Activated T-cell treated with anti-CD3 and anti-CD28 coated beads, Interleukin-2, amount 50 U/mL, for 4 hours (primary cell): ENCODE measurements around the gene ERICH2. TPM values are rescaled to one million over a fixed set of nuclear protein-coding genes. Genes with fewer than 3 reads are reported as not detected.
A peak's percentile ranks its signal among the peaks of the same experiment; 100 is the strongest.

Experiments used
- ATAC-seq, 2 donors: fragments of 200-7000 bp; cut with Tn5 transposase; one replicate each; pipeline ENCODE4 v1.10.0; 2021
- DNase-seq: peaks from one replicate; pipeline ENCODE4 v3.0.0-alpha.2; 2020
- H3K27me3 Mint-ChIP-seq: one replicate; pipeline ENCODE4 v1.8.0; 2021; ENCODE audit warnings: low read depth, mixed read lengths
- H3K36me3 Mint-ChIP-seq: one replicate; pipeline ENCODE4 v1.8.0; 2022; ENCODE audit warnings: mixed read lengths; ENCODE audit not compliant: insufficient read depth
- H3K4me1 Mint-ChIP-seq: one replicate; pipeline ENCODE4 v1.8.0; 2021; ENCODE audit warnings: low read depth, mixed read lengths
- H3K4me3 Mint-ChIP-seq: one replicate; pipeline ENCODE4 v1.8.0; 2021; ENCODE audit warnings: mild to moderate bottlenecking, moderate library complexity, mixed read lengths
- H3K9me3 Mint-ChIP-seq: one replicate; pipeline ENCODE4 v1.8.0; 2021; ENCODE audit warnings: mixed read lengths
- total RNA-seq, 3 donors: library from RNA; stranded (reverse); gene quantifications; one replicate each; pipeline ENCODE4 v1.2.1, GENCODE V29; 2021

ERICH2 gene
- total RNA-seq, 3 donors from 2014 or later = not detected

DNA sequence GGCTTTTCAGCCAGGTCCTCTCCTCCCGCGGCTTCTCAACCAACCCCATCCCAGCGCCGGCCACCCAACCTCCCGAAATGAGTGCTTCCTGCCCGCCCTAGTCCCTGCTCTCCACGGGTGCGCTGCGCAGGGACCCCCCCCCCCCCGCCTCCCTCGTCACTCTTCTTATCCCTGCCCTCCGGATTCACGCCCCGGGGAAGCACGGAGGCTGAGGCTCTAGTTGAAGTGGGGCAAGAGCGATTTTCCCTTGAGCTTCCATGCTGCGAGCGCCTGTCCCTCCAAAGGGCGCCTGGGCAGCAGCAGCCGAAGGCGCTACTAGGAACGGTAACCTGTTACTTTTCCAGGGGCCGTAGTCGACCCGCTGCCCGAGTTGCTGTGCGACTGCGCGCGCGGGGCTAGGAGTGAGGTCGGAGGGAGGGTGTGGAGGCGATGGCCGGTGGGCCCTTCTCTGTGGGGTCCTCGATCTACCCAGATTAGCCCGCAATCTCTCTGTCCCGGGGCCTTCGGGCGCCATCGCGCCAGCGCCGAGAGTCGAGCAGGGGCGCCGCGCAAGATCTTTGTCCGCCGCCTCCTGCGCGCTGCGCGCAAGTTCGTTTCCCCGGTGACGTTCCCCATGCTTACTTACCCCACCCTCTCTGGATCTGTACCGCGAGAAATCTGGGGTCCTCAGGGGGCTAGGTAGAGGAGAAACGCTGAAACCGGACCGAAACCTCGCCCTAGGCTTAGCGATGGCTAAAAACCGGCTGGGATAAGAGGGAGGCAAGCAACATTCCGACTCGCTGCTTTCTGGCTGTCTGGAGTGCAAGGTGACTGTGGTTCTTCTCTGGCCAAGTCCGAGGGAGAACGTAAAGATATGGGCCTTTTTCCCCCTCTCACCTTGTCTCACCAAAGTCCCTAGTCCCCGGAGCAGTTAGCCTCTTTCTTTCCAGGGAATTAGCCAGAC is 47.2 kb downstream of the ERICH2 start:
- Mint-ChIP-seq H3K4me3 (peak overlapping the region; percentile 72), H3K36me3 (peaks cover 1% of the 10 kb centered on the region)

DNA sequence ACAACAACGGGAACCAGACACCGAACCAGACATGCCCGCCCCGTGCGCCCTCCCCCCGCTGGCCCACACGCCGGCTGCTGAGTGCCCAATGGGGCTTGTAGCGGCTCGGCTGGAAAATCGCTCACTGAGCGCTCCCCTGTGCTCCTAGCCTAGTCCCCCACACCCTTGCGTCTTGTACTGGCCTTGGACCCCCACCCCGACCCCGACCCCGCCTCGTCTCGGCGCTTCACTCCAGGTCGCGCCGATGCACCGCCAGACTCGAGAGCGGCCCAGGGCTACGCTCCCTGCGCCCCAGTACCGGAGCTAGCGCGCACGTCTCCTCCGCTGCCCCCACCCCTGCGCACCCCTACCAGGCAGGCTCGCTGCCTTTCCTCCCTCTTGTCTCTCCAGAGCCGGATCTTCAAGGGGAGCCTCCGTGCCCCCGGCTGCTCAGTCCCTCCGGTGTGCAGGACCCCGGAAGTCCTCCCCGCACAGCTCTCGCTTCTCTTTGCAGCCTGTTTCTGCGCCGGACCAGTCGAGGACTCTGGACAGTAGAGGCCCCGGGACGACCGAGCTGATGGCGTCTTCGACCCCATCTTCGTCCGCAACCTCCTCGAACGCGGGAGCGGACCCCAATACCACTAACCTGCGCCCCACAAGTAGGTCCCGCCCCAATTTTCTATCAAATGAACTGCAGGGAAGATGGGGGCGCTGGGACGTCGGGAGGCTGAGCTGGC is 48.0 kb downstream of the ERICH2 start:
- Mint-ChIP-seq H3K9me3 (no peaks in the 10 kb centered on the region), H3K27me3 (peaks cover 90% of the 10 kb centered on the region), H3K36me3 (peaks cover 1% of the 10 kb centered on the region), H3K4me1 (peaks cover 62% of the 10 kb centered on the region), H3K4me3 (peak overlapping the region; percentile 72)
- peak in 1 of 2 donors; percentile 6 for ATAC-seq
- DNase-seq = no peak

More for the DNA sequence above, 47.2 kb downstream of the ERICH2 start:
- H3K9me3 Mint-ChIP-seq = no peaks in the 10 kb centered on the region
- H3K27me3 Mint-ChIP-seq = peaks cover 91% of the 10 kb centered on the region
- H3K4me1 Mint-ChIP-seq = peaks cover 58% of the 10 kb centered on the region
- peak in 1 of 2 donors; percentile 14 for ATAC-seq
- DNase-seq = no peak

DNA sequence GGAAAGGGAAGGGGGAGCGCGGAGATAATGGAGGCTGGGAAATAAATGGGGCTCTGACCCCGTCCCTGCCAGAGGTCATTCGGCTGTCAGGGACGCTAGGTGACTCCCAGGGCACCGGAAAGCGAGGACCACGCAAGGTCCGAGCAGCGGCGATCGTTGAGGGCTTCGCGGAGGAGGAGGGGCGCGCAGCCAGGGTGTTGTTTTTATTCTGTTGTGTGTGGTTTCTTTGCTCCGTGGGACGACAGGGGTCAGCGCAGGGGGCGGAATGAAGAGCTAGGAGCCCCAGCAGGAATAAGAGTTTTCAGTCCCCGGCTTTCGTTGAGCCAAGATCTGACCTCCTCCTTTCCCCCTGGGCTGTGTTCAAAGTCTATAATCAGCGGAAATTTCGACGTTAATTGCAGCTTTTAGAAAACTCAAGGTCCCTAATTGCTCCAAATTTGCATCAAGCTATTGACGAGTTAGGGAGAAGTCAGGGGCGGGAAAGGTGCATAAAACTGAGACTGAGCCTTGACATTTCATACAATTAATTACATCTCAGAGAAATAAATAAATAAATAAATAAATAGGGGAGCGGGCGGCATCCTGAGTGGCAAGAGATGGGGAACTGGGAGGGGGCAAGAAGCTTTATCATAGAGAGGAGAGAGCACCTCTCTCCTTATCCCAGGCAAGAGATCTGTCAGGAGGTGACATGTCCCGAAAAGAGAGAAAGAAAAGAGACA is 48.7 kb downstream of the ERICH2 start:
- Mint-ChIP-seq H3K9me3 (no peaks in the 10 kb centered on the region), H3K4me3 (peak overlapping the region; percentile 65), H3K4me1 (peaks cover 58% of the 10 kb centered on the region), H3K36me3 (peaks cover 1% of the 10 kb centered on the region), H3K27me3 (peaks cover 86% of the 10 kb centered on the region)
- DNase-seq = no peak
- no peak for ATAC-seq

DNA sequence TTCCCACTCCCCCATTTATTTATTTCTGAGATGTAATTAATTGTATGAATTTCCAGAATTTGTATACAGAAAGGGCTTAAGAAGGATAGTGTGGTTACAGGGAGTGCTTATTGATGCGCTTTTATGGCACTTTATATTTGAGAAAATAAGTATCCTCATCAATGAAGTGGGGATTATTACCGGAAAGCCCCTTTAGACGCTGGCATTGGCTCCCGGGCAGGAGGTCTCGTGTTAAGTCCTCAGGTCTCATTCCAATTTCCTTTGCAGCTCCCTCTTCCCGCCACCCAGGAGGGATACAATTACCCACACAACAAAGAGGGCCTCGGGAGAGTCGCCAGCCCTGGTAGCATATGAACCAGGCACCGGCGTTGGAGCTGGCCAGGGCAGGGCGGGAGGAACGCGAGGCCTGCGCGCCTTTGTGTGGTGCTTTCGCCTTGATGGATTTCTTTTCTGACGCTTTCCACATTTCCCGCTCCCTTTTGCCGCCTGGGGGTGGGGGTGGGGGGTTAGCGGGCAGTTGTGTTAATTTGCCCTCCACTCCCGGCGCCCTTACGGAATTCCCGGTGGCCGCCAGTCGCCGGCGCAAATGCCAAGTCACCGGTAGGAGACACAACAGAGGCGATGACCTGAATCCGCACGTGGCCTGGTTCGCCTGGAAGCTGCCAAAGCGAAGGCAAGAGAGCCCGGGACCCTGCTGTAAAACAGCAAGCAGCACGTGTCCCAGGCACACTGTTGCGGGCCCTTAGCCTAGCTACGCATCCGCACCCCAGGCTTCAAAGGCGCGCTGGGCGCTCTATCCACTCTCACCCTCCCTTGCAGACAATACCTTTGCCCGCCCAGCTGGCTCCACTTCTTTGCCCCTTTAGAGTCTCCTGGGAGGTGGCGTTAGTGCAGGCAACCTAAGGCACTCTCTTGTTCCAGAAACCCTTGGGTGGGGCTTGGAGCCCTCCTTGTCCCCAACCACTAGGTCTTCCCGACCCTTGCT is 49.8 kb downstream of the ERICH2 start:
- peaks cover 55% of the 10 kb centered on the region for H3K4me1 Mint-ChIP-seq
- DNase-seq = no peak
- peak overlapping the region; percentile 76 for H3K4me3 Mint-ChIP-seq
- no peaks in the 10 kb centered on the region for H3K9me3 Mint-ChIP-seq
- peaks cover 1% of the 10 kb centered on the region for H3K36me3 Mint-ChIP-seq
- peaks cover 85% of the 10 kb centered on the region for H3K27me3 Mint-ChIP-seq
- no peak for ATAC-seq

DNA sequence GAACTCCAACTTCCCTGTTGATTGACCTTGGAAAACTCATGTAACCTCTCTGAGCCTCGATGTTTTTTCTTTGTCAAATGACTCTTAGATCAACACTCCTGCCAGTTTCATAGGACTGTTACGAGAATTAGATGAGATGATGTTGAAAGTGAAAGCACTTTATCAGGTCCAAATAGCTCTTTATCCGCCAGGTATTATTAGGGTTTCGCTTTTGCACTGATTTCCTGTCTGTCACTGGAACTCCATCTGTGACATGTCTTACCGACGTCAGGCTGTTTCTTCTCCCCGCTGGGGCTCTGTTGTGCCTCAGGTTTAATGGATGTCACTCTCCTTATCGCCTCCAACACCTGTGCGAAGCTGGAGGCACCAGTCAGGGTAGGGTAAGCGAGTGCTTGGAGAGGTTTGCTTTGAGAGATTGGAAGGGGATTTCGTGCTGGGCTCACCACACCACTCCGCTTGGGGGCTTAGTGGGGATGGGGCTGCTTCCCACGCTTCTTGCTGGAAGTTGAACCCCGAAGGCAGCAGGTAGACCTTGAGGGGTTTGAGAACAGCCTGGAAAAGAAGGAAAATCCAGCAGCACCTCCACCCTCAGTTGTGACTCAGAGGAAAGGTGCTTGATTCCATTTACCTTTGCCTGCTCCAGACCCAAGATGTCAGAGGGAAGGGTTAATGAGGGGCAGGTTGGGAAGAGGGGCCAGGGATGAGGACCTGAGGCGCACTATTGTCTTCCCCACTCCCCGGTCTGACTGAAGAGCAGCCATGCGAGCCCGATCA is 50.8 kb downstream of the ERICH2 start:
- H3K36me3 Mint-ChIP-seq = peaks cover 1% of the 10 kb centered on the region
- H3K27me3 Mint-ChIP-seq = peaks cover 83% of the 10 kb centered on the region
- no peak for DNase-seq
- no peaks in the 10 kb centered on the region for H3K9me3 Mint-ChIP-seq
- H3K4me1 Mint-ChIP-seq = peaks cover 50% of the 10 kb centered on the region
- H3K4me3 Mint-ChIP-seq = peak overlapping the region; percentile 76
- no peak for ATAC-seq

DNA sequence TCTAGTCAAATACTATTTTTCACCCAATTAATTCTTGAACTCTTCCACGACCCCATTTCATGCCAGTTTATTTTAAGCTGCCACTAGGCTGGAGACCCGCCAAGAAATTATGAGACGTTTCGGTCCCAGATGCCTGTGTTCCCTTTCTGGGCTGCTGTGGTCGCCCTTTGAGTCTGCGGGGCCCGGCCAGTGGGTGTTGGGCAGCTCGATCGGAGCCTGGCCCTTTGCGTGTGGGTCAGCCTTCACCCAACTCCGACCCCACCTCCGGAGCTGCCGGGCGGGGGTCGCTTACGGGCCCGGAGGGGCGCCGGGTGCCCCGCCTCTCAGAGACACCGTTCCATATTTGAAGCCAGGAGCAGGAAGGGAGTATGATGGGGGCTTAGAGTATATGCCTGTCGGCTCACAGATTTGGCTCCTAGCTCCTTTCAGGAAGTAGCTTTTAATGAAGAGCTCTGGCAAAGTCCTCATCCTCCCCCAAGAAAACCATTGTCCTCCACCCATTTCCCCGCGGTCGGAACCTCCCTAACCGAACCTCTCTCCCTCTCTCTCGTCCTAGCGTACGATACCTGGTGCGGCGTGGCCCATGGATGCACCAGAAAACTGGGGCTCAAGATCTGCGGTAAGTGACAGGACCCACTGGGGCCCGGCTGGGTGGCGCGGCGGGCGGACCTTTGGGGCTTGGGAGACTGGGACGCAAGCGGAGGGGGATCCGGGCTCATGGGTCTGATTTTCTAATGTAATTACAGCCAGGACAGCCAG is 51.5 kb downstream of the ERICH2 start:
- ATAC-seq = peak in 1 of 2 donors; percentile 1
- H3K4me1 Mint-ChIP-seq = peaks cover 47% of the 10 kb centered on the region
- H3K9me3 Mint-ChIP-seq = no peaks in the 10 kb centered on the region

DNA sequence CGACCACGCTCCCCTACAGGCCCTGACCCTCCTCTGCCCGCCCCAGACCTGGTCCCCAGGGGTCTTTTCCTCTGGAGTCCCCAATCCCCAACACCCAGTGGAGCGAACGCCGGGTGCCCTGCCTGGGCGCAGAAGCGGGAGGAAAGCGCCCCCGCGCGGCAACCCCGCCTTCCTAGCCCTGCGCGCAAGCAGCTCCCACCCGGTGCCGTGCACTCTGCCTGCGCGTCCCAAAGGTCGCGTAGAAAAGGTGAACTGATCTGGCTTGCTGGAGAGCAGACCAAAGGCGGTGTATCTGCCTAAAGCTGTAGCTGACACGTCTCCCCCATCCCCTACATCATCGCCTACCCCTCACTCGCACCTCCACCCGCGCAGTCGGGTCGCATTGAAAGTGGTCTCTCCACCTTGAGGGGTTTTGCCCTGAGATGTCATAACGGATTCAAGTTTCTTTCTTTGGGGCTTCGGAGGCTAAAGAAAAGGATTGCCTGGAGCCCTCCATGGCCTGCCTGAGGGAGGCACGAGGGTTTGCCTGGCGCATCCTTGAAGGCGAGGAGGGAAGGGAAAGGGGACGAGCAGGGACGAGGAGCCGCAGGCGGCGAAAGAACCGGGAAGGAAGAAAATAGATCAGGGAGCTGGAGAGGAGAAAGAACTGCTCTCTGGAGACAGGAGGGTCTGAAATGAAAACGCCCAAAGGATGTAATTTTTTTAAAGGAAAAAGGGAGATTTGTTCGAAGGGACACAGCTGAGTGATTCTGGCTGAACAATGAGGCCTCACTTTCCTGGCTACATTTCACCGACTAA is 52.3 kb downstream of the ERICH2 start:
- Mint-ChIP-seq H3K27me3 (peaks cover 85% of the 10 kb centered on the region), H3K9me3 (no peaks in the 10 kb centered on the region), H3K36me3 (peaks cover 1% of the 10 kb centered on the region), H3K4me1 (peaks cover 41% of the 10 kb centered on the region), H3K4me3 (peak overlapping the region; percentile 53)
- ATAC-seq (peak; percentile 38 to 51), DNase-seq (peak; percentile 29)

More for the DNA sequence above, 51.5 kb downstream of the ERICH2 start:
- Mint-ChIP-seq H3K27me3 (peaks cover 85% of the 10 kb centered on the region), H3K4me3 (peak overlapping the region; percentile 76), H3K36me3 (peaks cover 1% of the 10 kb centered on the region)
- no peak for DNase-seq

DNA sequence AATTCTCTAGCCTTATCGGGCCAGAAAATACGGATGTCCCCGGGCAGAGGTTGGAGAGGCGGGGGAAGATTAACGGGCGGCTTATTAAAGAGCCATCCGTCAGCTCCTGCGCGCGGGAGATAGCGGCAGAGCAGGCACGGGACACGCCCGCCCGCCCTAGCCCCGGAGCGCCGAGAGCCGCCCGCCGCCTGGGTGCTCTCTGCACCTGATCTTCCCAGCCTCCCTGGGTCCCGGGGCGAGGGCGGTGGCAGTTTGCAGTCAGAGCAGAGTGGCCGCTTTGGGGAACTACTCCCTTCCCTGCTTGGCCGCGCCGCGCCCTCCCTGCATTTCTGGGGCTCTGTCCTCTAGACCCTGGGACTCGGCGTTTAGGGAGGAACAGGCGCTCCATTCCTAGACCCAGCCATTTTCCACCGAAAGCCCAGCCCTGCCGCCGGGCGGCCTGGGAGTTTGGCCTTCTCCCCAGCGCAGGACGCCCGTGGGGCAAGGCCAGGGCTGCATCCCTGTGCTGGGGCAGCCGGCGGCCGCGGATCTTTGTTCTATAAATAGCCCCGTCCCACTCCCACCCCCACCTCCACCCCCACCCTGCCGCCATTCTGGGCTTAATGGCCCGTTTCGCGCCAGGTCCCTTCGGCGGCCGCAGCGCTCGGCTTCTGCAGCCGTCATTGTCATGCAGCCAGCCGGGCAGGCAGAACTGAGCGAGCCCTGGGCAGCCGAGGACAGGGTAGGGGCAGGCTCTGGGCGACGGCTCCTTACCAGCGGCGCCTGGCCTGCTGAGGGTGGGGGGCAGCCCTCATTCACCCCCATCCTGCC is 53.1 kb downstream of the ERICH2 start:
- peaks cover 35% of the 10 kb centered on the region for H3K4me1 Mint-ChIP-seq
- ATAC-seq = peak; percentile 35 to 36
- H3K9me3 Mint-ChIP-seq = no peaks in the 10 kb centered on the region
- peak overlapping the region; percentile 53 for H3K4me3 Mint-ChIP-seq
- peaks cover 79% of the 10 kb centered on the region for H3K27me3 Mint-ChIP-seq
- DNase-seq = no peak
- H3K36me3 Mint-ChIP-seq = peaks cover 1% of the 10 kb centered on the region

DNA sequence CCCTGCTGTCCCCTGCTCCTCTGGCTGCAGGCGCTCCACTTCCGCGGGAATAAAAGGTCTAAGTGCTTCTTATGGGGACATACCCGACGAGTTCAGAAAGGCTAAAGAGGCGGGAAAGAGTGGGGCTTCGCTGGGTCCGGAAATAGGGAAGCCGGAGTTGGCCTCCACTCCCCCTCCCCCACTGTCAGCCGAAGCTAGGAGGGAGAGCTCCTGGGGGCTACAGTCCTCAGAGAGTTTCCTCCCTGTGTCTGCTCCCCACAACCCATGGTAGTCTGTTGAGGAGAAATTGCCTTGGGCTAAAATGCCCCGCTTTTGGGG is 53.7 kb downstream of the ERICH2 start:
- H3K4me3 Mint-ChIP-seq = no peak overlapping the region
- peaks cover 79% of the 10 kb centered on the region for H3K27me3 Mint-ChIP-seq
- peaks cover 1% of the 10 kb centered on the region for H3K36me3 Mint-ChIP-seq
- ATAC-seq (no peak), DNase-seq (no peak)
- peaks cover 30% of the 10 kb centered on the region for H3K4me1 Mint-ChIP-seq
- H3K9me3 Mint-ChIP-seq = no peaks in the 10 kb centered on the region

DNA sequence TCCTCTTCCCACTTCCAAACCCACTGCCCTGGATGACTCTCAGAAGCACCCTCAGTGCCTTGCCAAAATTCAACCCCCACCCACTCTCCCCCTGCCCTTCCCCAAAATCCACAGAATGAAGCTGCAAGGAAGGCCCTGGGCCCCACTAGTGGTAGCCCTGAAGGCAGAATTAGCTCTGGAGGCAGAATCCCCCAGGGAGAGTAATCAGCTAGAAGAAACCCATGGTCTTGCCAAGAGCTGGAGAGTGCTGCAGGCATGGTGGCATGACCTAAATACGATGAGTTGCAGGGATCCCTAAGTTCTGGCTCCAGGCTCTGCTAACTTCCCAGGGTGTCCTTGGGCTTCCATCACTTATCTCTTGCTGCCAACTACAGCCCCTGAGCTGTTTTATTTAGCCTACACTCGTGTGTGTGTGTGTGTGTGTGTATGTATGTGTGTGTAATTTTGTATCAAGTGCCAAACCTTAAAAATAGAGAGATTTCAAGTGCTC is 54.4 kb downstream of the ERICH2 start:
- Mint-ChIP-seq H3K9me3 (no peaks in the 10 kb centered on the region), H3K27me3 (peaks cover 80% of the 10 kb centered on the region), H3K4me1 (peaks cover 26% of the 10 kb centered on the region), H3K4me3 (no peak overlapping the region), H3K36me3 (peaks cover 1% of the 10 kb centered on the region)
- DNase-seq (no peak), ATAC-seq (no peak)
